NCI-H1694 treated with DMSO at 0.1 percent for 48 hours (cell line): ENCODE data around the gene SLC34A1.
"Not testable (repeated sequence)": the region's sequence is repeated elsewhere in the genome, so short reads cannot be mapped to it uniquely, and the experiment has no call there.

Experiments used
- DNase-seq: peaks from one replicate; lab custom pipeline; 2025; lab: John Stamatoyannopoulos, UW

Gene SLC34A1

GRCh38 chr5:177368869-177369644 lies 15.2 kb upstream of the SLC34A1 start:
- DNase-seq, result no peak

- DNase-seq, result peak; percentile 5
Measured at GRCh38 chr5:177369645-177370440, 14.4 kb upstream of the SLC34A1 start.

GRCh38 chr5:177370488-177371119 lies 13.6 kb upstream of the SLC34A1 start:
- no peak for DNase-seq

DNA sequence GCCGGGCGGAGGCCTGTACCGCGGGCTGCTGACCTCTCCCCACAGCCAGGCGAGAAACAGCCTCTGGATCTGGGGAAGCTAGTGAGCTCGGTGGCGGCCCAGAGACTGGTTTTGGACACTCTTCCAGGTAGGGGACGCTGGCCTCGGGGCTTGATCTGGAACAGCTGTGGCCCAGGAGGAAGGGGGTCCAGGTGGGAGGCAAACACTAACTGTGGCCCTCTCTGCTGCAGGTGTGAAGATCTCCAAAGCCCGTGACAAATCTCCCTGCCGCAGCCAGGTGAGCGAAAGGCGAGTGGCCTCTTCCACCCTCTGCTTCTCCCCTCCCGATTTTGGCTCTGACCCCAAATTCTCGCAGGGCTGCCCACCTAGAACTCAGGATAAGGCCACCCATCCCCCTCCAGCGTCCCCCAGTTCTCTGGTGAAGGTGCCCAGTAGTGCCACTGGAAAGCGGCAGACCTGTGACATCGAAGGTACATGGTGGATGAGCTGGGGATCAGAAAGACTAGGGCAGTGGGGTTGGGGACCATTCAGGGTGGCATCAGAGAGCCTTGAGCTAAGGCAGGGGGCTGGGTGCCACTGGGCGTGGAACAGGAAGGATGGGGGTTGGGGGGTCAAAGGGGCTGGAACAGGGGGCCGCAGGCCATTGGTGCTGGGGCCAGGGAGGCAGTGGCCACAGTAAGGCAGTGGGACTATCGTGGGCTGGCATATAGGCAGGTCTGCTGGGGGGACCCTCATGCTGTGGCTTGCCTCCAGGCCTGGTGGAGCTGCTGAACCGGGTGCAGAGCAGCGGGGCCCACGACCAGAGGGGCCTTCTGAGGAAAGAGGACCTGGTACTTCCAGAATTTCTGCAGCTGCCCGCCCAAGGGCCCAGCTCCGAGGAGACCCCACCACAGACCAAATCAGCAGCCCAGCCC lies 12.9 kb upstream of the SLC34A1 start:
- DNase-seq, result no peak

DNA sequence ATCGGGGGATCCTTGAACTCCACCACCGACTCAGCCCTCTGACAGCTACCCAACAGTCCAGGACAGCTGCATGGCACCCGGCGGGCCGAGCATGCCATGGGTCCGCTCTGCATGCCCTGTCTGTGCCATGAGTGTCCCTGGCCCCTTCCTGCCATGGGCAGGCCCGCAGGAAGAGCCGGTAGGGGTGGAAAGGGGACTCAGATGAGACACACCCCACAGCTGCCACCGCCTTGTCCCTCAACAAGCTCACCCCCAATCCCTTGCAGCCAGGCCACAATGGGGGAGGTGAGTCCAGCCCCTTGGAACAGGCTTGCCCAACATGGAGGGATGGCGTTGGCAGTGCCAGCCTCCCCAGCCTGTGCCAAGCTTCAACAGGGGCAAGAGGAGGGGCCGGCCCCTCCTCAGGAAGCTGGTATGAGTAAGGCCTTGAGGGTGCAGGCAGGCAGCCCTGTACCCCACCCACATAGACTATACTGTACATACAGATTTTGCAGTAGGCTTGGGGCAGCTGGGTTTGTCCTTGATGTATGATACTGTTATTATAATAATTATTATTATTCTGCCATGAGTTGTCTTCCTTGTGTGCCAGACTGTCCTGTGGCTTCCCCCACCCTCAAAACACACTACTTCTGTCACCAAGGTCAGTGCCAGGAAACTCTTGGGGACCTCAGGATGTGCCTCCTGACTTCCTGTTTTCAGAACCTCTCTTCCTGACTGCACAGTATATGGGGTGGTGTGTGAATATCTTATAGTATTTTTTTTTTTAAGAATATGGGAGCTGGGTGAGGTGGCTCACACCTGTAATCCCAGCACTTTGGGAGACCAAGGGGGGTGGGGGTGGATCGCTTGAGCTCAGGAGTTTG lies 12.0 kb upstream of the SLC34A1 start:
- no peak for DNase-seq

DNA sequence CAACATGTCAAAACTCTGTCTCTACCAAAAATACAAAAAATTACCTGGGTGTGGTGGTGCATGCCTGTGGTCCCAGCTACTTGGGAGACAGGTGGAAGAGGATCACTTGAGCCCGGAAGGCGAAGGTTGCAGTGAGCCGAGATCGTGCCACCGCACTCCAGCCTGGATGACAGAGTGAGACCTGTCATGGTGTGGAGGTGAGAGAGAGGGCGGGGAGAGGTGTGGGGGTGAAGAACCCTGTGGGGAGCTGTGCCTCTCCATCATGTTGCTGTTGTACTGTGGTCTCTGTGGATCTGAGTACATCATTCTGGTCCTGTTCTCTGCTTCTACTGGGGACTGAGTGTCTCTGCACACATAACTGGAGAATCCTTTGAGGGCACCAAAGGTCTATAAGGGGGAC lies 11.3 kb upstream of the SLC34A1 start:
- no peak for DNase-seq

DNA sequence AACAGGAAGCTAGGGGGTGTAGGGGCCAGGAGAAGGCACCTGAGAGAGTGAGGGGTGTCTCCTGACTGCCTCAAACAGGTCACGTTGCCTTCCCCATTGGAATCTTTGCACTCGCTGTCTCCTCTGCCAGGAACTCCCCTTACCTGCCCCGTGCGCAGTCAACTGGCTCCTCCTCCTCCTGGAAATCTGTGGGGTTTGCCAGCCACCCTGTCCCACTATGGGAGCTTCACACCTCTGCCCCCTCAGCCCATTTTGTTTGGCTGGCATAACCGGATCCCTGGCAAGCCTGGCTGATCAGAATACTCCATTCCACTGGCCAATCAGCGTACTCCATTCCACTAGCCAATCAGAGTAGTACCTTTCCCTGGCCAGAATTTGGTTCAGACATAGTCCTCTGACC lies 10.4 kb upstream of the SLC34A1 start:
- DNase-seq, result no peak

GRCh38 chr5:177374211-177374610 lies 10.0 kb upstream of the SLC34A1 start:
- no peak for DNase-seq

- not testable (repeated sequence) for DNase-seq
Measured at GRCh38 chr5:177375516-177375915, 8.7 kb upstream of the SLC34A1 start.

DNA sequence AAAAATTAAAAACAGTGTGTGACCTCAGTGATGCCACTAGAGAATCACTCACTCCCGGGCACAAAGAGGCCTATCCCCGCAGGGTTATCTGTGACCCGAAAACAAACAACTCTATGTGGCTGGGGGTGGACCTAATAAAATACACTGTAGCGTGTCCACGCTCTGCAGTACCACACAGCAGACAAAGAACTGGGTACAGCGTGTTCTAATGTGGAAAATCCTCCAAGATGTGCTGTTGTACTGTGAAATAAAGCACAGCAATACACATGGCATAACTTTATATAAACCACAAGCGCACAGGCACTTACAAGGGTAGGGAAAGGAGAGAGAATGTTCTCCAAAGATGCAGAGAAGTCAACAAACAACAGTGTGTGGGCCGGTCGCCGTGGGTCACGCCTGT lies 8.1 kb upstream of the SLC34A1 start:
- no peak for DNase-seq

- no peak for DNase-seq
Measured at GRCh38 chr5:177377851-177378776, 6.1 kb upstream of the SLC34A1 start.

DNA sequence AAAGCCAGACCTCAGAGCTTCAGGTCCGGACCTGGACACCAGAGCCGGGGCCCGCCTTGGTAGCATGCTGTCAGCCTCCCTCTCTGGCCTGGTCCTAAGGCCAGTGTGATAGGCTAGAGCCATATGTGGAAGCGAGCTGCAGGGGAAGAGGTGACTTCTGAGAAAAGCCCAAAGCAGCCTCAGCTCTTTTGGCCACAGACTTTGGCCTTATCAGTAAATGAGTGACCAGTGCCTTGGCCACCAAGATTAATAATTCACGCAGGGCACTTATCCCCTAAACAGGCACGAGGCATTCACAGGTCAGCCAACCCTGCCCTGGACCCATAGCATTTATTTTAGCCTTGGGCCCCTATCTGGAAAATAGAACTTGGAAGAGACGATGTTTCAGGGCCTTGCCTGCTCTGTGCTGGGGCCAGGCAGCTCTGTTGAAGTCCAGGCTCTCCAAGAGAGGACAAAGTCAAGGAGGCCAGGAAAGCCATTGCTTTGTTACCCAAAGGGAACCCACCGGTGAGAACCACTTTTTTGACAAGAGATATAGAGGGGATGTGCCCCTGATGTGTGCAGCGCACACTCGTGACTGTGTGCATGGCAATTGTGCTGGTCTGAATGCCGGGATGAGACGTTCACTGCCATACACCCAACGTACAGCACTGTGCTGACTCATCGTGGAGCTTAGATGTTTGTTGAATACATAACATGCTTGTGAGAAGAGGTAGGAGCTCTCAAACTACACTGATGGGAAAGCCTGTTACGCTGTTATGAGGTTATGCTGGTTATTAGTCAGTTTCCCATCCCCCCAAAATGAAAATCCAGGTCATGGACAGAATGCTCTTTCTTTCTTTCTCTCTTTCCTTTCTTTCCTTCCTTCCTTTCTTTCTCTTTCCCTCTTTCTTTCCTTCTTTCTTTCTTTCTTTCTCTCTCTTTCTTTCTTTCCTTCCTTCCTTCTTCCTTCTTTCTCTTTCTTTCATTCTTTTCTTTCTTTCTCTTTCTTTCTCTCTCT lies 5.0 kb upstream of the SLC34A1 start:
- no peak for DNase-seq

DNA sequence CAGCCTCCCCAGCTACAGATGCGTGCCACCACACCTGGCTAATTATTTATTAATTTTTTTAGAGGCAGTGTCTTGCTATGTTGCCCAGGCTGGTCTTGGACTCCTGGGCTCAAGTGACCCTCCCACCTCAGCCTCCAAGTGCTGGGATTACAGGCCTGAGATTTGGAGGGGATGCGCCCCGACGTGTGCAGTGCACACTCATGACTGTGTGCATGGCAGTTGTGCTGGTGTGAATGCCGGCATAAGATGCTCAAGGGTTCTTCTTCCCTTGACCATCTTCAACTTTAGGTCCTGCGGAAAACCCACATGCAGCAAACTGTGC lies 3.5 kb upstream of the SLC34A1 start:
- no peak for DNase-seq

DNA sequence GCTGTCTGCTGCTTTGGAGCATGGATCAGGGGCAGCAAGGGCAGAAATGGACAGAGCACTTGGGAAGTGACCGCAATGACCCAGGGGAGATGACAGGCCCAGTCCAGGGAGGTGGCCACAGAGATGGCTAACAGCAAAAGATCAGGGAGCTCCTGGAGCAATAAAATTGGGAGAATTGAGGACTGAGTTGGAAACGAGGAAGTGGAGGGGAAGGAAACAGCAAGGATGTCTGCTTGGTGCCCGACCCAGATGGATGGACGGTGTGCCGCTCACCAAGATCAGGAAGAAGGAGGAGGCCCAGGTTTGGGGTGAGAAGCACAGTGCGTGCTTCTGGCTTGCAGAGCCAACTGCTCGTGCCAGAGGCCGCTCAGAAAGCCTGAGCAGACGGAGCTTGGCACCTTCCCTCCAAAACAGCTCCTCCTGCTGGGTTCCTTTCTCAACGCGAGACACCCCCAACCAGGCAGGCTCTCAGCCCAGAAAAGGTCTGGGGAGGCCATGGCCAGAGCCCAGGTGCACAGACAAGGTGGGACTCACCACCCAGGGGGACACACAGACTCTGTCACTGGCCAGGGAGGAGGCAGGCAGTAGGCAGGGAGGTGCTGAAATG lies 1.7 kb upstream of the SLC34A1 start:
- DNase-seq, result peak; percentile 5

- DNase-seq, result no peak
Measured at GRCh38 chr5:177383181-177383580, 1.1 kb upstream of the SLC34A1 start.

DNA sequence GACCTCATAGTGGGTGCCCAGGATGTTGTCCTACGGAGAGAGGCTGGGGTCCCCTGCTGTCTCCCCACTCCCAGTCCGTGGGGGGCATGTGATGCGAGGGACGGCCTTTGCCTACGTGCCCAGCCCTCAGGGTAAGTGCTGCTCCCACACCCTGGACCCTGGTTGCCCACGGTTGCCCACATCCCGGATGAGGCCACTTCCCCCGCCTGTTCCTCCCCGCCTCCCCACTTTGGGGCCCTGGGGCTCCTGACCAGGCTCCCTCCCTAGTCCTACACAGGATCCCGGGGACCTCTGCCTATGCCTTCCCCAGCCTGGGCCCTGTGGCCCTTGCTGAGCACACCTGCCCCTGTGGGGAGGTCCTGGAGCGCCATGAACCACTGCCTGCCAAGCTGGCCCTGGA lies 1.5 kb downstream of the SLC34A1 start:
- no peak for DNase-seq

DNA sequence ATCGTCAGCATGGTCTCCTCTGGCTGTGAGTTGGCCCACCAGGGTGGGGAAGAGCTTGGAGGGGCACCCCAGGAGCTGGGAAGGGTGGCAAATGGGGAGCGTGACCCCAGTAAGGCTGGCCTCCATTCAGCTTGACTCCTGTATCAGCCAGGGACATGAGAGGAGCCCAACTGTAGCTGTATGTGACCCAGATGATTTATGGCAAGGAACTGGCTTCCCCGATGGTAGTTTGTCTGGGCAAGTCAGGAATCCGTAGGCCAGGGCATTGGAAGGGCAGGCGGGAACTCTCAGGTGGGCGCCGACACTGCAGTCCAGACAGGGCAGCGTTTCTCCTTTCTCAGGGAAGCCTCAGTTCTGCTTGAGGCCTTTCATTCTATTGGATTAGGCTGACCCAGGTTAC lies 2.3 kb downstream of the SLC34A1 start:
- no peak for DNase-seq

DNA sequence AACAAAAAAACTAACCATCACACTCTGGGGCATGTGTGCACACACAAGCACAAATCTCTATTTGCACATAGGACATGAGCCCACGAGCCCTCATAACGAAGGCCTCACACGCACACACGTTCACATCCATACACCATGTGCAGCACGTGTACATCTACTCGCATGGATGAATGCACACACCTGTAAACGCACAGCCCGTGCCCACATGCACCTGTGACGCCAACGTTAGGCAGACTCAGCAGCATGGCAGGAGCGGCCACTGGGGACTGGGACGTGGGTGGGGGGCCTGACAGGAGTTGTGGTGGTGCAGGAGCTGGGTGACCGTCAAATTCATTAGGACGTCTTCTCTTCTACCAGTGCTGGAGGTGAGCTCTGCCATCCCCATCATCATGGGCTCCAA lies 3.2 kb downstream of the SLC34A1 start:
- no peak for DNase-seq
